GM18511 (cell line): ENCODE measurements around the gene CTAGE1.
"Not testable (repeated sequence)": the region's sequence is repeated elsewhere in the genome, so short reads cannot be mapped to it uniquely, and the experiment has no call there.

Experiments
- ATAC-seq: cut with Tn5 transposase; IDR thresholded peaks from one replicate; pipeline ENCODE4 v1.9.1; 2021; ENCODE audit warnings: mild to moderate bottlenecking, moderate library complexity; ENCODE audit not compliant: unreplicated experiment

Gene CTAGE1

DNA sequence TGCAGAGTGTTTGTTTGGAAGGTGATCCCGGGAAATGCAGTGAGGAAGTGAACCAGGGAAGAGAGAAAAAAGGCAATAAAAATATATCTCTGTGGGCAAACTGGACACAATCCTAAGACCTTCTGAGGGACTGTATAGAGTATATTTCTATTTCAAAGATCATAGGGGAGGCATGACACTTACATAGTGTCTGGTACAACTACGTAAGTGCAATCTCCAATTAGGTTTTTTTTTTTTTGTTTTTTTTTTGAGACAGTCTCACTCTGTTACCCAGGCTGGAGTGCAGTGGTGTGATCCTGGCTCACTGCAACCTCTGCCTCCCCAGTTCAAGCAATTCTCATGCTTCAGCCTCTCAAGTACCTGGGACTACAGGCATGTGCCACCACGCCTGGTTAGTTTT lies 24.6 kb downstream of the CTAGE1 start:
- not testable (repeated sequence) for ATAC-seq

DNA sequence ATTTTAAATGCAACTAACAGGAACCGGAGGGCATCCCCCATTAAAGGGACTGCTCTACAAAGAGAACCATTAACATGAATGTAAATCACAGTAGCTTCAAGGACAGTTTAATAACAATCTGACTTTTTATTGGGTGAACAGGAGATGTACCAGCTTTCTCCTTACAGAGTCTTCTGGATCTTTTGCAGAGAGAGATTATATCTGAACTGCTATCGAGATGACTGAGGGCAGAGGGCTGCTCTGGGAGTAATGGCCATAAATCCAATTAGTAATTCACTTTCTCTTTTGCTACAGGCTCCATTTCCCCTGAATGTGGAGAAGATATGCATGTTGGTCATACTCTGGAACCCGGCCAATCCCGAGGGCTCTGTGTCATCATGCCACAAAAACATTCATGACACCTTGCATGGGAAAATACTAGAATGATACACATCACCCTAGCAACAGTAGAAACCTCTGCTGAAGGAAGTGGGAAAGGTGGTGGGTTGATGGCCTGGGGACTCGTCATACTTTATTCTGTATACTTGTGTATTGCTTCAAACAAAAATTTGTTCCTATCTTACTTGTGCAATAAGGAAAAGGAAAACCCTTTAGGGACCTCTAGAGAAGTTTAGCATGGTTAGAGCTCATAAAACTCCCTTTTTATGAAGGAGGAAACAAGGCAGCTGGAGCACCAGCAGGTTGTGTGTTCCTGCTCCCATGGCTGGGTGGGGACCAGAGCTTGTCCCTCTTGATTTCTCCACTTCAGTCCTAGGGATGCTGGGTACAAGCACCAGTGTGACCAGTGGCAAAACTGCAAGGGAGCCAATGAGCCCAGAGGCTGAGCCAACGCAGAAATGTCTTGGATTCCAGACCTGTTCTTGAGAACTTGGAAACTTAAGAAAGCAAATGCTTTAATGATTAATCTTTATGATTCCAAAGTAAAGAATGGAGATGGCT lies 26.0 kb downstream of the CTAGE1 start:
- no peak for ATAC-seq

DNA sequence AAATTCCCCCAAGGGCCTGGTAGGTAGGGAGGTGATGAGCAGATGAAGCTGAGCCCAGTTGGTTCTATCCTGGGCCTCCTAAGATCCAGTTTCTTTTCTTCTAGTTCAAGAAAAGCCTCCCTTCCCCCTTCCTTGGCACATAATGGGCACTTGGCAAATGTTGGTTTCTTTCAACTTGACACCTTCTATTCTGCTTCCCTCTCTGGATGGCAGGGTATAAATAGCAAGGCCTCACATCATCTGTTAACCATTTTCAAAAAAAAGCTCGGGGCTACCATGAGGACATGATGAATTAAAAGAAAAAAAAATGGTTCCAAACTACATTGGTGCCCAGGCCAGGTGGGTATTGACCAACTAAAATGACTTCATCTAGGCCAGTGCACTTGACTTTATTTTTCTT lies 29.9 kb downstream of the CTAGE1 start:
- ATAC-seq, result no peak

DNA sequence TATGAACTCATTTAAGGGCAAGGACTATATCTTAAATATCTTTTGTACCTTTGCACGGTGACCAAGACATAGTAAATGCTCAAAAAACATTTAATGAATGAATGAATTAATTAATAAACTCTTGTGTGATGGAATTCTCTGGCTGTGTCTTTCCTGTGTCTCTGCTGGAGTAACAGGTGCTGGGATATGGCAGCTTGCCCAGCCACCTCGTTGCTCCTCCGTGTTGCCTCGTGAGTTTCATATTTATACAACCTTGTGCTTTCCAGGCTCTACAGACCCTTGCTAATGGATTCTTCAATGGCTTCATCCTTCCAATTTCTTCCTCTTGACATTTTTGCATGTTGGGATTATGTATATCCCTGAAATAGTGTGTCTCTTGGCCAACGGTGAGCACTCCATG lies 30.4 kb downstream of the CTAGE1 start:
- ATAC-seq, result no peak

DNA sequence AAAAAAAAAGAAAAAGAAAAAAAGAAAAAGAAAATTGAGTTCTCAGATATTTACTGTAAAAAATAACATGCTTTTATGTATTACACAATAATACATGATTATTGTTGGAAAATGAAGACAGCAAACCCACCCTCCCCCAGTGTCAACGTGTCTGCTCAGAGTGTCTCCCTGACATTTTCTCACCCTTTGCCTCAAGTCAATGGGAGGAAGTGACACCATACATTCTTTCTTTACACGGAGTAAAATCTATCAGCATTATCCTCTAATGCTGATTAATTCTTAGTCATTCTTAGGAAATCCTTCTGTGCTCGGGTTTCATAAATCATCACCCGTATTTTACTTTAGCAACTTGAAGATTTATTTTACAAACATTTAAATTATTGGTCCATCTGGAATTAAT lies 32.0 kb downstream of the CTAGE1 start:
- ATAC-seq, result no peak

DNA sequence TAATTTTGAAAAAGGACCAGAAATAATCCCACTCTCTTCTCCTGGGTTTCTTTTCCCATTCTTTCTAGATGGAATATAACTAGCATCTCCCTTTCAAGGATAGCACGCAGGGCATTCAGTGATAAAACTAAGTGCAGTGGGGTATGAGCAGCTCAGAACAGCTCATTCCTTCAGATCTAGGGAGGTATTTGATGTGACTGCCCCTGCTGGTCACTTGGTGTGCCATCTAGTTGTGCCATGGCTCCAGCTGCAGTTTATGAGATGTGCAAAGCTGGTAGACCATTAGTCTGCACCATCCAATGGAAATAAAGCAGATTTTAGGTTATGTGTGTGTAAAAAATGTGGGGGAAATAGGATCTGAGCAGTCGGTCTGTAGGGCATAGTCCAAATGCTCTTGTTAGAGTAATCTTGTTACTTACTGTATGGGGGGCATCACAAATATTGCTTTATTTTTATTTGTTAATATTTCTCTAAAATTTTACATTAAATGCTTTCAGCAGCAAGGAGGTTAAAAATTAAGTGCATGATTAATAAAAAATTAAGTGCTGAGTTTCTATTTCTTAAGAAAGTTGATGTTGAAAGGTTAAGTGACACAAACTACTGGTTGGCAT lies 38.9 kb downstream of the CTAGE1 start:
- ATAC-seq, result no peak

DNA sequence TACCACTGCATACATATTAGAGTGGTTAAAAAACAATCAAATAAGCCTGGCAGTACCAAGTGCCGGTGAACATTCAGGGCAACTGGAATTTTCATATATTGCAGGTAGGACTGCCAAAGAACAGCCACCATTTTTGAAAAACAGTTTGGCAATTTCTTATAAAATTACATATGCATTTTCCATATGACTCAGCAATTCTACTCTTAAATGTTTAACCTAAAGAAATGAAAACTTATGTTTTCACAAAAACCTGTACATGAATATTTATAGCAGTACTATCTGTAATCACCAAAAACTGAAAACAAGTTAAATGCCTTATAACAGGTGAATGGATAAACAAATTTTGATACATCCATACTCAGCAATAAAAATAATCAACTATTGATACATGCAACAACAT lies 39.9 kb downstream of the CTAGE1 start:
- ATAC-seq, result no peak

GRCh38 chr18:22370414-22370813 lies 47.3 kb downstream of the CTAGE1 start:
- ATAC-seq, result no peak

DNA sequence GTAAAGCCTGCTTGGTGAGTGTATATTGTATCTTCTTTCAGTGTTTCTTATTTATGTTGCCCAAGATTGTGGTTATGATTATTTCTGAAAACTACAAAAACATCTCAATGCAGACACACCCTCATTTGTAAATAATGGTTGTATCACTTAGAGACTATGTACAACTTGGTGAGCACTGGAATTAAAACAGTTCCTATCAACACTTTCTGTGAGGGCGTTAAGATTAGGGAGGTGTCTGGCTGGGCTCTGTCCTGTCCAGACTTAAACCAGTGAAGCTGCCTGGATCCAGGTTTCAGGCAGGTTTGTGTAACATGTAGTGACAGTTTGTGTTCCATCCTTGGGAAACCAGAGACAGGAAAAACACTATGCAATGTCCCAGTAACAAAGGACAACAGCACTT lies 49.7 kb downstream of the CTAGE1 start:
- ATAC-seq, result no peak

DNA sequence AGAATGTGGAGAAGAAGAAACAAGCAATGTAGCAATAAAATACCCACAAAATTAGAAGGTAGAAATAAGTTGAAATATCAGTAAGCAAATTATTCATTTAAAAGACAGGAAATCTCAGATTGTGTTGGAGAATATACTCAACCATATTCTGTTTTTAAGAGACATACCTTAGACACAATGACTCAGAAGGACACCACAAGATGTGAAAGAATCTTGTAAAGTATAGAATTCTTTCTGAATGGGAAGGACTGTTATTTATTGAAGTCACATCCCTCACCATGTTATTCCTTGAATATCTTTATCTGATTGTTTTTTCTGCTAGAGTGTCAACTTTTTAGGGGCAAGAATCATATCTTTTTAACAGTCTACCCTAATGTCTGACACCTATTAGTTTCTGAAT lies 50.4 kb downstream of the CTAGE1 start:
- ATAC-seq, result no peak

DNA sequence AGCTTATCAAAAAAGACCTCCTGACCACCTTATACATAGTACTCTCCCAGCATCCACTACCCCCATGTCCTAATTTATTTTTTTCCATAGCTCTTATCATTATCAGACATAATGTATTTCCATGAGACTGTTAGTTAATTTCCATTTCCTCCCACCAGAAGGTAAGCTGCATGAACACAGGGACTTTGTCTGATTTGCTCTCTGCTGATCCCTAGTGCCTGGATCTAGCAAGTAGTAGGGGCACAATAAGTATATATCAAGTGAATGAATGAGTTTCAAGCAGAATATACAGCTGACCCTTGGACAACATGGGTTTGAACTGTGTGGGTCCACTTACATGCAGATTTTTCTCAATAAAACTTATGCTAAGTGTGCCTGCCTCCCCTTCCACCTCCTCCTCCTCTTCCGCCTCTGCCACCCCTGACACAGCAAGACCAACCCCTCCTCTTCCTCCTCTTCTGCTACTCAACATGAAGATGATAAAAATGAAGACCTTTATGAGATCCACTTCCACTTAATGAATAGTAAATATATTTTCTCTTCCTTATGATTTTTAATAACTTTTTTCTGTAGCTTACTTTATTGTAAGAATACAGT lies 53.8 kb downstream of the CTAGE1 start:
- ATAC-seq, result no peak
